Measurements from ENCODE around the gene MTMR11. TPM values are rescaled to one million over a fixed set of nuclear protein-coding genes. Genes with fewer than 3 reads are reported as not detected.
A peak's percentile ranks its signal among the peaks of the same experiment; 100 is the strongest.

The MTMR11 gene
- total and polyA plus RNA-seq, 4 donors, result 6.9 to 11.2 (median 8.9) TPM

GRCh38 chr1:149937759-149938158 is 1.1 kb upstream of the MTMR11 start:
- H3K9me3 ChIP-seq (ENCODE audit: control insufficient read depth in 4 of 4, insufficient read depth in 3 of 4, low read length in 3 of 4), result no peaks in the 10 kb centered on the region
- no peak overlapping the region for H3K4me3 ChIP-seq
- peaks cover 5 to 27% (median 13%) of the 10 kb centered on the region in 5 donors for H3K4me1 ChIP-seq (ENCODE audit: control insufficient read depth in 5 of 5, insufficient read depth in 5 of 5, low read length in 5 of 5)
- no peak for TF ChIP-seq CTCF (IDR thresholded peaks at IDR 0.05; ENCODE audit: control extremely low read depth, extremely low read depth)
- H3K27ac ChIP-seq (ENCODE audit: low read depth in 1 of 2, low read length in 1 of 2), result peak overlapping the region in 1 of 2 donors; percentile 49
- peaks cover 0 to 5% (median 2%) of the 10 kb centered on the region in 4 donors for H3K36me3 ChIP-seq (ENCODE audit: control insufficient read depth in 4 of 4, insufficient read depth in 4 of 4, low read length in 4 of 4)
- no peak overlapping the region for H3K9ac ChIP-seq (ENCODE audit: insufficient read depth in 1 of 2, low read length in 2 of 2)
- DNase-seq (peak in 1 of 3 donors; percentile 29), ATAC-seq (ENCODE audit: insufficient read depth, low FRiP score) (no peak)
- no peaks in the 10 kb centered on the region for H3K27me3 ChIP-seq (ENCODE audit: control insufficient read depth in 3 of 3, insufficient read depth in 3 of 3, low read length in 2 of 3)

GRCh38 chr1:149936992-149937705 is 470 bp upstream of the MTMR11 start:
- Histone ChIP-seq H3K4me1 (ENCODE audit: control insufficient read depth in 5 of 5, insufficient read depth in 5 of 5, low read length in 5 of 5) (peaks cover 5 to 27% (median 13%) of the 10 kb centered on the region in 5 donors), H3K36me3 (ENCODE audit: control insufficient read depth in 4 of 4, insufficient read depth in 4 of 4, low read length in 4 of 4) (peaks cover 0 to 5% (median 2%) of the 10 kb centered on the region in 4 donors), H3K27me3 (ENCODE audit: control insufficient read depth in 3 of 3, insufficient read depth in 3 of 3, low read length in 2 of 3) (no peaks in the 10 kb centered on the region), H3K9me3 (ENCODE audit: control insufficient read depth in 4 of 4, insufficient read depth in 3 of 4, low read length in 3 of 4) (no peaks in the 10 kb centered on the region), H3K27ac (ENCODE audit: low read depth in 1 of 2, low read length in 1 of 2) (no peak overlapping the region), H3K9ac (ENCODE audit: insufficient read depth in 1 of 2, low read length in 2 of 2) (peak overlapping the region in 1 of 2 donors; percentile 75), H3K4me3 (peak overlapping the region; percentile 55)
- TF ChIP-seq CTCF (IDR thresholded peaks at IDR 0.05; ENCODE audit: control extremely low read depth, extremely low read depth), result no peak
- DNase-seq (peak; percentile 19 to 57 (median 55)), ATAC-seq (ENCODE audit: insufficient read depth, low FRiP score) (peak; percentile 37)
- 30 to 57% methylated on average over 8 of the region's 8 CpGs for WGBS, 2 donors

GRCh38 chr1:149934356-149934755 is 2.3 kb downstream of the MTMR11 start:
- Histone ChIP-seq H3K4me3 (no peak overlapping the region), H3K27ac (ENCODE audit: low read depth in 1 of 2, low read length in 1 of 2) (no peak overlapping the region), H3K9ac (ENCODE audit: insufficient read depth in 1 of 2, low read length in 2 of 2) (no peak overlapping the region), H3K9me3 (ENCODE audit: control insufficient read depth in 4 of 4, insufficient read depth in 3 of 4, low read length in 3 of 4) (no peaks in the 10 kb centered on the region), H3K4me1 (ENCODE audit: control insufficient read depth in 5 of 5, insufficient read depth in 5 of 5, low read length in 5 of 5) (peaks cover 5 to 22% (median 13%) of the 10 kb centered on the region in 5 donors), H3K27me3 (ENCODE audit: control insufficient read depth in 3 of 3, insufficient read depth in 3 of 3, low read length in 2 of 3) (no peaks in the 10 kb centered on the region), H3K36me3 (ENCODE audit: control insufficient read depth in 4 of 4, insufficient read depth in 4 of 4, low read length in 4 of 4) (peaks cover 0 to 18% (median 7%) of the 10 kb centered on the region in 4 donors)
- WGBS, 2 donors, result 72 to 89% methylated on average over 2 of the region's 2 CpGs
- TF ChIP-seq CTCF (IDR thresholded peaks at IDR 0.05; ENCODE audit: control extremely low read depth, extremely low read depth), result no peak
- no peak for ATAC-seq (ENCODE audit: insufficient read depth, low FRiP score)
- DNase-seq, result no peak
